OCI-LY1 (cell line): ENCODE measurements around the gene CCL3.
"Not testable (repeated sequence)": the region's sequence is repeated elsewhere in the genome, so short reads cannot be mapped to it uniquely, and the experiment has no call there.

Source experiments
- H2AFZ ChIP-seq: fragments of 200-600 bp; sonication (generic), shearing (Covaris generic); 2 replicates; pipeline ENCODE4 v1.6.0; 2014; ENCODE audit warnings: antibody characterized with exemption, mild to moderate bottlenecking, low read length
- H3F3A ChIP-seq: fragments of 200-600 bp; sonication (generic), shearing (Covaris generic); 2 replicates; pipeline ENCODE4 v1.6.0; 2014; ENCODE audit warnings: mild to moderate bottlenecking, antibody characterized with exemption, low read length, moderate library complexity; ENCODE audit not compliant: insufficient read depth
- H3K27ac ChIP-seq: fragments of 200-600 bp; sonication (generic); 2 replicates; pipeline ENCODE4 v1.5.1; 2014; ENCODE audit warnings: low read length, mixed run types, mild to moderate bottlenecking, low read depth; ENCODE audit not compliant: poor library complexity, severe bottlenecking
- H3K27me3 ChIP-seq: fragments of 200-600 bp; sonication (generic); 2 replicates; pipeline ENCODE4 v1.6.0; 2014; ENCODE audit warnings: antibody characterized with exemption, mild to moderate bottlenecking, low read length, moderate library complexity; ENCODE audit not compliant: insufficient read depth
- H3K36me3 ChIP-seq: fragments of 200-600 bp; sonication (generic); 2 replicates; pipeline ENCODE4 v1.6.1; 2014; ENCODE audit warnings: mild to moderate bottlenecking, antibody characterized with exemption, low read length, moderate library complexity, mixed read lengths; ENCODE audit not compliant: insufficient read depth
- H3K4me1 ChIP-seq: fragments of 200-600 bp; sonication (generic); 2 replicates; pipeline ENCODE4 v1.5.1; 2014; ENCODE audit warnings: mild to moderate bottlenecking, low read length, moderate library complexity; ENCODE audit not compliant: insufficient read depth, severe bottlenecking
- H3K4me2 ChIP-seq: fragments of 200-600 bp; sonication (generic), shearing (Covaris generic); 2 replicates; pipeline ENCODE4 v1.6.1; 2014; ENCODE audit warnings: low read length
- H3K4me3 ChIP-seq: fragments of 200-600 bp; sonication (generic); 2 replicates; pipeline ENCODE4 v1.5.1; 2014; ENCODE audit warnings: low read length, low read depth, mild to moderate bottlenecking, mixed read lengths; ENCODE audit not compliant: poor library complexity, severe bottlenecking
- H3K79me2 ChIP-seq: fragments of 200-600 bp; shearing (Covaris generic); 2 replicates; pipeline ENCODE4 v1.6.1; 2016; ENCODE audit warnings: mixed run types, low read length, mixed read lengths; ENCODE audit not compliant: insufficient read depth
- H3K9ac ChIP-seq: fragments of 200-600 bp; sonication (generic), shearing (Covaris generic); 2 replicates; pipeline ENCODE4 v1.6.1; 2014; ENCODE audit warnings: mild to moderate bottlenecking, low read length, mixed read lengths
- H3K9me2 ChIP-seq: fragments of 200-600 bp; sonication (generic), shearing (Covaris generic); 2 replicates; pipeline ENCODE4 v1.6.1; 2014; ENCODE audit warnings: low read depth, mild to moderate bottlenecking, low read length, mixed read lengths
- H3K9me3 ChIP-seq: fragments of 200-600 bp; shearing (Covaris generic); 2 replicates; pipeline ENCODE4 v1.6.1; 2014; ENCODE audit warnings: low read length, mixed read lengths
- H4K20me1 ChIP-seq: fragments of 200-600 bp; sonication (generic), shearing (Covaris generic); 2 replicates; pipeline ENCODE4 v1.6.0; 2016; ENCODE audit warnings: mild to moderate bottlenecking, low read length; ENCODE audit not compliant: insufficient read depth
- EZH2 ChIP-seq: fragments of 200-600 bp; sonication (generic), shearing (Covaris generic); IDR thresholded peaks from 2 replicates; pipeline ENCODE4 v1.8.0; 2017; ENCODE audit warnings: borderline replicate concordance, mixed run types, mild to moderate bottlenecking, antibody characterized with exemption, low read length, moderate library complexity, mixed read lengths
- TF ChIP-seq, protein P1 (sequence below): fragments of 200-600 bp; sonication (generic), shearing (Covaris generic); IDR thresholded peaks from 2 replicates; pipeline ENCODE4 v1.5.1; 2017; ENCODE audit warnings: mild to moderate bottlenecking, antibody characterized with exemption, low read length, moderate library complexity, mixed read lengths

The CCL3 gene

DNA sequence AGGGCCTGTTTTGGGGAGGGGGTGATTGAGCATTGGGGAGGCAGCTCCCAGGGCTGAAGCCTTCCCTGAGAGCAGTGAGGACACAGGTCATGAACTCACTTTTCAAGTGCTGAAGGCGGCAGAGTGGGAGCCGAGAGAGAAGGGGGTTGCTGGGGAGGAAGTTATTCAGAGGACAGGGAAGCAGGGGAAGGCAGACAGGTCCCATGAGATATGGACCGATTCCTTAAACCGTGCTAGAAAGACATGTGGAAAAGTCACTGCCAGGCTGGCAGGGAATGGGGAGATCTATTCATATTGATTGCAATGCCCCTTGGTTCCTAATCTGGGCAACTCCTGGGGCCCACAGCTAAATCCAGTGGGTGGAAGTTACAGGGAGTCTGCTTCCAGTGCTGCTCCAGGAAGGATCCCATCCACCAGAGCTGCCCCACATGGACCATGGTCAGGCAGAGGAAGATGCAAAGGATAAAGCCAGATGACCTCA lies 14.8 kb upstream of the CCL3 start:
- TF ChIP-seq, protein P1, sequence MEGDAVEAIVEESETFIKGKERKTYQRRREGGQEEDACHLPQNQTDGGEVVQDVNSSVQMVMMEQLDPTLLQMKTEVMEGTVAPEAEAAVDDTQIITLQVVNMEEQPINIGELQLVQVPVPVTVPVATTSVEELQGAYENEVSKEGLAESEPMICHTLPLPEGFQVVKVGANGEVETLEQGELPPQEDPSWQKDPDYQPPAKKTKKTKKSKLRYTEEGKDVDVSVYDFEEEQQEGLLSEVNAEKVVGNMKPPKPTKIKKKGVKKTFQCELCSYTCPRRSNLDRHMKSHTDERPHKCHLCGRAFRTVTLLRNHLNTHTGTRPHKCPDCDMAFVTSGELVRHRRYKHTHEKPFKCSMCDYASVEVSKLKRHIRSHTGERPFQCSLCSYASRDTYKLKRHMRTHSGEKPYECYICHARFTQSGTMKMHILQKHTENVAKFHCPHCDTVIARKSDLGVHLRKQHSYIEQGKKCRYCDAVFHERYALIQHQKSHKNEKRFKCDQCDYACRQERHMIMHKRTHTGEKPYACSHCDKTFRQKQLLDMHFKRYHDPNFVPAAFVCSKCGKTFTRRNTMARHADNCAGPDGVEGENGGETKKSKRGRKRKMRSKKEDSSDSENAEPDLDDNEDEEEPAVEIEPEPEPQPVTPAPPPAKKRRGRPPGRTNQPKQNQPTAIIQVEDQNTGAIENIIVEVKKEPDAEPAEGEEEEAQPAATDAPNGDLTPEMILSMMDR: no peak
- no peak for TF ChIP-seq EZH2
- Histone ChIP-seq H3F3A (no peaks in the 10 kb centered on the region), H3K79me2 (no peaks in the 10 kb centered on the region), H3K9me2 (no peaks in the 10 kb centered on the region), H4K20me1 (no peaks in the 10 kb centered on the region), H3K27ac (no peak overlapping the region), H3K4me1 (no peaks in the 10 kb centered on the region), H3K36me3 (no peaks in the 10 kb centered on the region), H3K4me3 (no peak overlapping the region), H3K9ac (no peak overlapping the region), H2AFZ (no peak overlapping the region), H3K27me3 (no peaks in the 10 kb centered on the region), H3K9me3 (no peaks in the 10 kb centered on the region), H3K4me2 (no peak overlapping the region)

DNA sequence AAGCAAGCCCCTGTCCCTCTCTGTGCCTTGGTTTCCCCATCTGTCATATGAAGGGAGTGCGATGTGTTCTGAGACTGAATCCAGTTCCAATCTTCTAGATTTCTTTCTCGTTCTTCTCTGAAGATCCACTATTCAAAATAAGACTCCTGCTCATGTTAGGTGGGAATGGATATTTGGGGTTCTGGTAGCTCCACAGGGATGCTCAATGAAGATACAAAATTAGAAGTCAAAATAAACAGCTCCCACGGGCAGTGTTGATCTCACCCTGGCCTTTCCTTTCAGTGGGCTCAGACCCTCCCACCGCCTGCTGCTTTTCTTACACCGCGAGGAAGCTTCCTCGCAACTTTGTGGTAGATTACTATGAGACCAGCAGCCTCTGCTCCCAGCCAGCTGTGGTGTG lies 14.3 kb upstream of the CCL3 start:
- not testable (repeated sequence) for H3K36me3 ChIP-seq, H3K9ac ChIP-seq, H3F3A ChIP-seq, H3K27me3 ChIP-seq, H2AFZ ChIP-seq, H4K20me1 ChIP-seq, H3K4me2 ChIP-seq, H3K9me2 ChIP-seq, H3K9me3 ChIP-seq, H3K27ac ChIP-seq, H3K4me3 ChIP-seq, H3K4me1 ChIP-seq, H3K79me2 ChIP-seq

DNA sequence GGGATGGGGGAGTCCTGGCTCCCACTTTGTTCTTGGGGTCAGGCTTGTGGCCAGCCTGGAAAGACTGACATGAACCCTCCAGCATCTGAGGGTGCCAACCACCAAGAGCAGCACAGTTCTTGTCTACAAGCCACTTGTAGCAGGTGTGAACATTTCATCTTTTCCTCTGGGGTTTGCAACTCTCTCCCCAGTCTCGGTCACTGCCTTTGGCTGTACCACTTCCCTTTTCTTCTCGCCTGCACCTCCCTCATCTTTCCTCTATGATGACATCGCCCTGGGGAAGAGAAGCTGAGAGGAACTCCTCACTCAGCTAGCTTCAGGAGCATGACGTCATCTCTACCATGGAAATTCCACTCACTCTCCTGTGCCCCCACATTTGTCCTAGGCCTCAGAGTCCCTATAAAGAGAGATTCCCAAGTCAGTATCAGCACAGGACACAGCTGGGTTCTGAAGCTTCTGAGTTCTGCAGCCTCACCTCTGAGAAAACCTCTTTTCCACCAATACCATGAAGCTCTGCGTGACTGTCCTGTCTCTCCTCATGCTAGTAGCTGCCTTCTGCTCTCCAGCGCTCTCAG lies 13.5 kb upstream of the CCL3 start, which contains the start of gene CCL4:
Gene CCL4 (plus strand): TSS at position 427 of the 575 bp plus-strand sequence. CDS start 79 bp downstream, at position 506.
- H3K27ac ChIP-seq, H2AFZ ChIP-seq, H4K20me1 ChIP-seq, H3F3A ChIP-seq, H3K9me3 ChIP-seq, H3K36me3 ChIP-seq, H3K4me1 ChIP-seq, H3K4me3 ChIP-seq, H3K9me2 ChIP-seq, H3K9ac ChIP-seq, H3K4me2 ChIP-seq, H3K27me3 ChIP-seq, H3K79me2 ChIP-seq: not testable (repeated sequence)

DNA sequence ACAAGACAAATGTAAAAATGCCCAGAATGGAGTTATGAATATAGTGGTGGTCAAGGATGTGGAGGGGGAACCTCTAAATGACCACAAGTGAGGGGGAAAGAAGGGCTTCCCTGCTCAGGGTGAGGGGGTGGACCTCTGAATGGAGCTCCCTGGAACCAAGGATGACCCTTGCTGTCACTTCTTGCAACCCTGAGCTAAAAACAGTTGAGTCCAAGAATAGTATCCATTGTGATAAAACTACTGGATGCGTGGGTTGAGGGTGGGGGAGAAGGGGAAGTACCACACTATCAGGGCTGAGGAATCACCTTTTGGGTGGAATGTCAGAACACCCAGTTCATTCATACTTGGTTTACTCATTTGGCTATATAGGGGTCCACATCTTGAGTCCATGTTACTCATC lies 9.1 kb upstream of the CCL3 start:
- H4K20me1 ChIP-seq, H3K27ac ChIP-seq, H3K36me3 ChIP-seq, H3K9me3 ChIP-seq, H2AFZ ChIP-seq, H3K9me2 ChIP-seq, H3K4me3 ChIP-seq, H3K4me1 ChIP-seq, H3K9ac ChIP-seq, H3K4me2 ChIP-seq, H3K27me3 ChIP-seq, H3K79me2 ChIP-seq, H3F3A ChIP-seq: not testable (repeated sequence)

DNA sequence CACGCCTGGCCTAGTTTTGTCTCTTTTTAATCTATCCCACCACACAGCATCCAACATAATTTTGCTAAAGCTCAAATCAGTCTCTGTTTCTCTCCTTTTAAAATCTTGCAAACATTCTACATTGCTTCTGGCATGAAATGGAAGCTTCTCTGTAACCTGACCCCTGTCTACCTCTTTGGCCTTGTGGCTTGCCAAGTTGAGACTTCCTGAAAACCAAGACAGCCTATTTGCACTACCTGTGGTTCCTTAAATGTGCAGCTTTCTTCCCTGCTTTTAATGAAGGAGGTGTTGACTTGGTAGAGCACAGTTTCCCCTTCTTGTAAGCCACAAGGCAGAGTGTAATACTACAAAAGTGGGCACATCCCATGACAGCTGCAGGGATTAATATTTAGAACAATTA lies 6.0 kb upstream of the CCL3 start:
- no peaks in the 10 kb centered on the region for H3K36me3 ChIP-seq
- no peaks in the 10 kb centered on the region for H3K79me2 ChIP-seq
- no peaks in the 10 kb centered on the region for H4K20me1 ChIP-seq
- H3K27me3 ChIP-seq: no peaks in the 10 kb centered on the region
- H3K4me2 ChIP-seq: no peak overlapping the region
- TF ChIP-seq EZH2: no peak
- TF ChIP-seq, protein P1: no peak
- no peak overlapping the region for H3K9ac ChIP-seq
- H3K9me3 ChIP-seq: no peaks in the 10 kb centered on the region
- H3K27ac ChIP-seq: no peak overlapping the region
- no peak overlapping the region for H2AFZ ChIP-seq
- no peaks in the 10 kb centered on the region for H3F3A ChIP-seq
- H3K4me1 ChIP-seq: no peaks in the 10 kb centered on the region
- no peak overlapping the region for H3K4me3 ChIP-seq
- H3K9me2 ChIP-seq: no peaks in the 10 kb centered on the region
